ENCODE data around the gene CSNK1G3.

The CSNK1G3 gene

DNA sequence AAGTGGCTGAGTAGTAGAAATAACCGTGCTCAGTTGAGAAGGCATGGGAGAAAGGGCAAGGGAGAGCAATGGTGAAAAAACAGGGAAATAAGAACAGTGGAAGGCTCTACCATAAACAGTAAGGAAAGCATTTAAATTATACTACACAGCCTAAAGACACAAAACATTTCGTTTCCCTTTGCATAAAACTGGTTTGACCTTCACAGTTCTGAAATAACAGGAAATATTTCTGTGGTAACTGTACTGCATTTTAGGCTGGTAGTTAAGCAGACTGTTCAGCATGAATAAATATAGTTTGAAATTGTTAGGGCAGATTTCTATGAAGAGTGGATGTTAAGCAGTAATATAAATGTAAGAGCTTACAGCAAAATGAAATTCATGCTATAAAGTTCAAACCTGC lies 147.5 kb downstream of the CSNK1G3 start:
- Histone ChIP-seq H3K36me3 (ENCODE audit: low read depth) (no peaks in the 10 kb centered on the region), H3K27ac (ENCODE audit: poor library complexity, severe bottlenecking) (no peak overlapping the region), H3K4me1 (ENCODE audit: insufficient read depth, poor library complexity, severe bottlenecking) (no peaks in the 10 kb centered on the region), H3K4me3 (ENCODE audit: severe bottlenecking) (no peak overlapping the region), H3K9me3 (ENCODE audit: severe bottlenecking) (no peaks in the 10 kb centered on the region), H3K27me3 (ENCODE audit: insufficient read depth, poor library complexity, severe bottlenecking) (no peaks in the 10 kb centered on the region)
- no peak for DNase-seq (ENCODE audit: low spot score)
- no peak for ATAC-seq (ENCODE audit: low read depth)
- TF ChIP-seq, protein P1, sequence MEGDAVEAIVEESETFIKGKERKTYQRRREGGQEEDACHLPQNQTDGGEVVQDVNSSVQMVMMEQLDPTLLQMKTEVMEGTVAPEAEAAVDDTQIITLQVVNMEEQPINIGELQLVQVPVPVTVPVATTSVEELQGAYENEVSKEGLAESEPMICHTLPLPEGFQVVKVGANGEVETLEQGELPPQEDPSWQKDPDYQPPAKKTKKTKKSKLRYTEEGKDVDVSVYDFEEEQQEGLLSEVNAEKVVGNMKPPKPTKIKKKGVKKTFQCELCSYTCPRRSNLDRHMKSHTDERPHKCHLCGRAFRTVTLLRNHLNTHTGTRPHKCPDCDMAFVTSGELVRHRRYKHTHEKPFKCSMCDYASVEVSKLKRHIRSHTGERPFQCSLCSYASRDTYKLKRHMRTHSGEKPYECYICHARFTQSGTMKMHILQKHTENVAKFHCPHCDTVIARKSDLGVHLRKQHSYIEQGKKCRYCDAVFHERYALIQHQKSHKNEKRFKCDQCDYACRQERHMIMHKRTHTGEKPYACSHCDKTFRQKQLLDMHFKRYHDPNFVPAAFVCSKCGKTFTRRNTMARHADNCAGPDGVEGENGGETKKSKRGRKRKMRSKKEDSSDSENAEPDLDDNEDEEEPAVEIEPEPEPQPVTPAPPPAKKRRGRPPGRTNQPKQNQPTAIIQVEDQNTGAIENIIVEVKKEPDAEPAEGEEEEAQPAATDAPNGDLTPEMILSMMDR (IDR thresholded peaks at IDR 0.05; ENCODE audit: poor library complexity, severe bottlenecking), result no peak

DNA sequence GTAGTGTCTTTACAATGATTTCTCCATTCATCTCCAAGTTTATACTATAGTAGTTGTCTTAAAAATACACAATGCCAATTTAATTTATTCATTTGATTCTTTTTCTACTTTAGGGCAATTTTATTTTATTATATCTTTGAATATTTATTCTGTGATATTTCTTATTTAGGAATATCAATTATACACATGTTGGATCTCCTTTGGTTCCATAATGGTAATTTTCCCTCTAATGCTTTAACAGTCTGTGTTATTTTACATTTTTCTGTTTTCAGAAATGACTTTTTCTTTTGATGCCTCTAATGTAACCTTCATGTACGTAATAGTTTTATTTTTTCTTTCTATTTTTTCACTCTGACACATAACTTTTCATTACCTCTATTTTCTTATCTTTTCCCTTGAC lies 153.0 kb downstream of the CSNK1G3 start:
- ATAC-seq (ENCODE audit: low read depth) (no peak), DNase-seq (ENCODE audit: low spot score) (no peak)
- Histone ChIP-seq H3K27me3 (ENCODE audit: insufficient read depth, poor library complexity, severe bottlenecking) (no peaks in the 10 kb centered on the region), H3K4me1 (ENCODE audit: insufficient read depth, poor library complexity, severe bottlenecking) (no peaks in the 10 kb centered on the region), H3K27ac (ENCODE audit: poor library complexity, severe bottlenecking) (no peak overlapping the region), H3K36me3 (ENCODE audit: low read depth) (no peaks in the 10 kb centered on the region), H3K9me3 (ENCODE audit: severe bottlenecking) (peaks cover 6% of the 10 kb centered on the region), H3K4me3 (ENCODE audit: severe bottlenecking) (no peak overlapping the region)
- TF ChIP-seq, protein P1 (IDR thresholded peaks at IDR 0.05; ENCODE audit: poor library complexity, severe bottlenecking), result no peak

DNA sequence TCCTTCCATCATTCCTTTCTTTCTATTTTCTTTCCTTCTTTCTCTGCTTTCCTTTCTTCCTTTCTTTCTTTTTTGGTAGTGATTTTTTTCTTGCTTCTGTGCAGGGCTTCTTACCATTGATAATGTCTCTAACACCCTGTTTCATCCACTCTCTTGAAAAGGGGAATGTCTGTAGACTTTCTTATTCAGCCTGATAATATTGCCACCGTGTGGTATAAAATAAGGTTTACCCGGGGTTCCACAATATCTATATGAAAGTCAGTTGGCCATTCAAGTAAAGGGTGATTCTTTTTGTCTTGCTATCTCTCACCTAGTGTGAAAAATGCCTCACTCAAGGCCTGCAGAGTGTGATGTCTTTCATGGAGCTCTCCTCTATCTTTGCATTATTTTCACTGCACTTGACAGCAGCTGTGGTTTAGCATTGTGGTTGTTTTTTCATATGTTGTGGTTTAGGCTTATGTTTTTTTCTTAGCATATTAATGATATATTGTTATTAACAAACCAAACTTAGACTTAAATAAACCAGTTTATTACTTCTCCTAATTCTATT lies 153.9 kb downstream of the CSNK1G3 start:
- Histone ChIP-seq H3K27me3 (ENCODE audit: insufficient read depth, poor library complexity, severe bottlenecking) (no peaks in the 10 kb centered on the region), H3K4me1 (ENCODE audit: insufficient read depth, poor library complexity, severe bottlenecking) (no peaks in the 10 kb centered on the region), H3K36me3 (ENCODE audit: low read depth) (no peaks in the 10 kb centered on the region), H3K27ac (ENCODE audit: poor library complexity, severe bottlenecking) (no peak overlapping the region), H3K4me3 (ENCODE audit: severe bottlenecking) (no peak overlapping the region), H3K9me3 (ENCODE audit: severe bottlenecking) (peaks cover 6% of the 10 kb centered on the region)
- TF ChIP-seq, protein P1 (IDR thresholded peaks at IDR 0.05; ENCODE audit: poor library complexity, severe bottlenecking), result peak; percentile 12
- no peak for DNase-seq (ENCODE audit: low spot score)
- no peak for ATAC-seq (ENCODE audit: low read depth)

Data from RWPE2 (cell line).